GM18868 (cell line): ENCODE results near the gene AFDN.

Experiments used
- ATAC-seq: cut with Tn5 transposase; IDR thresholded peaks from one replicate; pipeline ENCODE4 v1.9.1; 2021; ENCODE audit warnings: mild to moderate bottlenecking, moderate library complexity; ENCODE audit not compliant: unreplicated experiment

AFDN gene

DNA sequence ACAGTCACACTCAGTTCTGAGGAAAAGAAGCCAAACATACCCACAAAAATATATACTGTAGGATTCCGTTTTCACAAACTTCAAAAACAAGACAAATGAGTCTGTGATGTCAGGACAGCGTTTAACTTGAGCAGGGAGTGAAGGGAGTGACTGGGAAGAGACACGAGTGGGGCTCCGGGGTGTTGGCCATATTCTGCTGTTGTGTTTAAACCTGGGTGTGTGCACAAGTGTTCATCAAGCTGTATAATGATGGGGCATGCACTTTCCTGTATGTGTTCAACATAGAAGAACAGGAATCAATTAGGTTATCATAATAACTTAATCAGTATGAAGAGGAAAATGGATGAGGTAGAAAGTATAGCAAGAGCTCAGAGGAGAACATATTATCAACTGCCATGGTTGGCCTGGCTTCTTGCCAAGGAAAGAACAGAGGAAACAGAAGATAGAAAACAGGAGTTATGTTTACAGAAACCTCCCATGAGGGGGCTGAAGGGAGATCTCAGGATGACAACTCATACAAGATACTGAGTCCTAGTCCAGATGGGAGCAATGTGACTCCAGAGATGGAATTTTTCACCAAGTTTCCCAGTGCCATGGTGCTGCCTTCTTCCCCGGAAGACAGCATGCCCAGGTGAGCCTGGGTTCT, 15.1 kb upstream of the AFDN start:
- no peak for ATAC-seq

DNA sequence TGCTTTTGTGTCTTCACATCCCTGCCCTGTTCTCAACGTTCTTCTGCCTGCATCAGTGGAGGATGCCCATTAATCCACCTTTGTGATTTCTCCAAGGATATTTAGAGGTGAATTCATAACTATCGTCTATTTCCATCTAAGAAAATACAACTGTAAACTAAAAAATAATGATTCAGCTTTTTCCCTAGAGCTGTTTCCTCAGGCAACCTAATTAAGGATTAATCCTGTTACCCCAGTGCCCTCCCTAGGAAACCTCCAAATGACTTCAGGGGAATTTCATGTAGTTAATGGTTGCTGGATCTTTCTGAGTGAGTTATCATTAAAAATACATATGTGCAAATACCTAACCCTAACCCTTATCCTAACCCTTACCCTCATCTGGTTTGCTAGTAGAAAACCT, 14.6 kb upstream of the AFDN start:
- no peak for ATAC-seq

DNA sequence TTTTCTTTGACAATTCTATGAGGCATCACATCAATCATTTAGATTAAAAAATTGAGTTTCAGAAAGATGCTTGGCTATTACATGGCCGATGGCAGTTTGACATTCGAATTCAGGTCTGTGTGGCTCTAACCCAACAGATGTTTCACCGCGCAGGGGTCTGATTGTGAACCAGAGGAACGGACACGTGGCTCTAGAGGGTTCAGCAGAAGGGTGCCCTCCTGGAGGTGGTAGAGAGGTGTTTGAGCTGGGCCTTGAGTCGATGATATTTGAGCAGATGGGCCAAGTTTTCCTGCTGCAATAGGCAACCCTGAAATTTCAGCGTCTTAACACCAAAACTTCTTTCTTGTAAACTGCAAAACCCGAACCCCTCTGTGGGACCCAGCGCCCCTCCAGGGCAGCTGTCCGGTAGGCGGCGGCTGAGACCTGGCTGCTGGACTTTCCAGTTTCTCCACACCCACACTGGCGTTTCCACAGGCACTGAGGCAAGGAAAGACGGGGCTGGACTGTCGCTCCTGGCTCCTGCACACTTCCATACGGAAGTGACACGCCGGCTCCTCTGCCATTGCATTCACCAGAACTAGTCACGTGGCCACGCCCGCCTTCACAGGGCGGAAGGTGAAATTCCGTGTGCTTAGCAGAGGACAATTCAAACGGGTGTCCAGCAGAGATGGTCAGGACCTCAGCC, 11.3 kb upstream of the AFDN start:
- ATAC-seq = no peak

DNA sequence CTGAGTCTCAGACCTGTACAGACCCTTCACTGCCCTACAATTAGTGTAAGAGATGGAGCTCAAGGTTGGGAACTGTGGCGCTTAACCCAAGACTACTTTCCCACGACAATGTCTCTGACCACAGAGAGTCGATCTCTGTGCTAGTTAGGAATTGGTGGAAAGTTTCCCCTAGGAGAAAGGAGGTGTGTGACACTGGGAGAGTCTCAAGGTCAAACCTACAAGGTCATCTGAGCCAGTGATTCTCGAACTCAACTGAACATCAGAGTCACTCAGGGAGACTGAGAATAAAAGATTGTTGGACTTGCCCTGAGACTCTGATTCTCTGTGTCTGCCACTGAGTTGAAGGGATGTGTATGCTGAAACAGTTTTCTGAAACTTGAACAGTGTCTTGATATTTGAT, 9.7 kb upstream of the AFDN start:
- no peak for ATAC-seq

DNA sequence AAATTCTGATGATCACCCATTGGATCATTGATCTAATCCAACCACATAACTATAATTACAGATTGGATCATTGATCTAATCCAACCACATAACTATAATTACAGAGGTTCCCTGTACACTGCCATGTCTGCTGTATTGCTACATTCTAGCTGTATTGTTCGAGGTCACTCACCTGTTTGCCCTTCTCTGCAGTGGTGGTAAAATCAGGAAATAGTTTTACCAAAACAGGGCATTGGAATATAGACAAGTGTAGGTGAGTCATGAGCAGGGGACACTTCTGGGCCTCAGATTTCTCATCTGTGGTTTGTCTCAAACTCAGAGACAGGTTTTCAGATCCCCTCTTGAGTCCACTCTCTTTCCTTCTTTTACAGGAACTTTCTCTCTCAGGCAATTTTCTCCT, 9.0 kb upstream of the AFDN start:
- no peak for ATAC-seq

DNA sequence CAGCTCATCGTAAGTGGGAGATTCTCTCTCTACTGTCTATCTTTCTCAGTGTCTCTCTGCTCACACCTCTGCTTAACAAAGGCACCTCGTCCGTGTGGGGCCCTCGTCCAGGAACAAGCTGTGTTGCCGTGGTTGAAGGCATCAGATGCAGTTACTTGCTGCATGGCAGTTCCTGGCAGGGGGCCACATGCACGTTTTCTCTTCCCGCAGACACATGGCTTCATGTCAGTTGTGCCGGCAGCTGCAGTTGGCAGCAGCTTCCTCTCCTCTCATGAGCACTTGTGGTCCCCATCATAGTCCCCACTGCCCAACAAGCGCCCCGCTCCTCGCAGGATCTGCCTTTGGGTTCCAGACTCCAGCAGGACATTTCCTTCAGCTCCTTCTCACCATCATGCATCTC, 7.1 kb upstream of the AFDN start:
- ATAC-seq = no peak

DNA sequence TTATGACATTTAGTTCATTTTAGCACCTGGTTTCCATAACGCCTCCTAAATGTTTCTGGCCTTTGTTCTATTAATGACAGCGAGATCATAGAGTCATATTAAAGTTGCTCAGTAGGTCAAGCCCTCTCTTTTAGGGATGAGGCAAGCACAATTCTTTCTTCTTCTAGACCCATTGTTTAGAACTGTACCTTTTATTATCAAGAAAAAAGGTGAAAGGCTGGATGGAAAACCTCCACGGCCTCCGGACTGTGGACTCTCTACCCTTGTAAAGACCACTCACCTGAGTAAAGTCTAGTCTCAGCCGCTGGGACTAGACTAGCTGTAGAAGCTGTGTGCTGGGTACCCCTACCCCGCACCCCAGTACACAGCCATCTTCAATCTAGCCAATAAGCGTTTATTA, 6.0 kb upstream of the AFDN start:
- ATAC-seq = no peak

DNA sequence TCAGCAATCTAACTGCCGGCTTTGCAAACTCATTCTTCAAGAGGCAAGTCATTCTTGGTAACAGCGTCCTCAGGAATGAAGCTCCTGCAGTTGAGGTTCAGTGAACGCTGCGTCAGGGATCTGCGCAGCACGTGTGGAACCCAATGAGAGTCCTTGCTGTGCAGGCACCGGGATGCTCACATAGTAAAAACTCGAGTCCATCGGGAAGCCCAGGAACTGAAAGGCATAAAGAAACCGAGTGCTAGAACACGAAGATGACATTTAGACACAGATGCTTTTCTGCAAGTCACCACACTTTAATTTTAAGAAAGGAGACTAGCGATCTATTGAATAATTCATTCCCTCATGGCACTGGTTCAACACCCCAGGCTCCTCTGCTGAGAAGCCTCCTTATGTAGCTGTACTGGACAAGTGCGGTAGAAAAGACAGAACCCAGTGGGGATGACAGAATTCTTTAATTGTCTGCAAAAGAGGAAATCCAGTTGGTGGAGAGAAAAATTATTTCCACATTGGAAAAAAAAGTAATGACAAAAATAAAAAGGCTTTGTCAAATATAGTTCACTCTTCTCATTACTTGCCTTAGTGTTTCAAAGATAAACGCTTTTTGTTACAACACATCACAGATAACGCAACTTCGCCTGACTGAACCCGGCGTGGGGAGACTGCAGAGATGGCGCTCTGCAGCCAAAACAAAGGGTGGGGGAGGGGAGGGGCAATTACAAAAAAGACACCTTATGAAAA, 1.9 kb upstream of the AFDN start:
- no peak for ATAC-seq

DNA sequence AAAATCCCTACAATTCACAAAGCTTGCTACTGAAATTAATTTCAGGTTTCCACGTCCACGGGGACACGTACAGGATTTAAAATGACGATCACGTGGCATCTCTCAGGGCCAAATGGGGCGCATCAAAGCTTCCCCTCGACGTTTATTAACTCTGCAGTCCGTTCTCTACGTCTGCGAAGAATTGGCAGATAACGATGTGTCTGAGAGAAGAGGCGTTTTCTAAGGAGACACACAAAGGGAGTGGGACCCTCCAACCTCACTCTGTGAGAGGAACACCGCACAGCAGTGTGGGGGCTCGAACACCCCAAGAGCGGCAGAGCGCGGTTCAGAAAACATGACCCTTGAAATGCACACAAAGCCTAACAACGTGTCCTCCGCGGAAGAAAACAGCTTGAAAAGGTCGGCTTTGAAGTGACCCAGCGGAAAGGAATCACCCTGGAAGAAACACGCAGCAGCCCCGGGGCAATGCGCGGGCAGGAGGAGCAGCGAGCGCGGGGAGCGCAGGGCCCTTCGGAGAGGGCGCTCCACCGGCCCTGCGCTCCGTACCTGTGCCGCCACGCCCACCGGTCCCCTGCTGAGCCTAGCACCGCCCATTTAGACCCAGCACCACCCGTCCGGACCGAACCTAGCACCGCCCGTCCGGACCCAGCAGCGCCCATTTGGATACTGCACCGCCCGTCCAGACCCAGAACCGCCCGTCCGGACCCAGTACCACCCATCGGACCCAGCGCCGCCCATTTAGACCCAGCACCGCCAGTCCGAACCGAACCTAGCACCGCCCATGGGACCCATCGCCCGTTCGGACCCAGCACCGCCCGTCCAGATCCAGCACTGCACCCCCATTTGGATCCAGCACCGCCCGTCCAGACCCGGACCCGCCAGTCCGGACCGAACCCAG, 1.1 kb upstream of the AFDN start:
- peak; percentile 17 for ATAC-seq

DNA sequence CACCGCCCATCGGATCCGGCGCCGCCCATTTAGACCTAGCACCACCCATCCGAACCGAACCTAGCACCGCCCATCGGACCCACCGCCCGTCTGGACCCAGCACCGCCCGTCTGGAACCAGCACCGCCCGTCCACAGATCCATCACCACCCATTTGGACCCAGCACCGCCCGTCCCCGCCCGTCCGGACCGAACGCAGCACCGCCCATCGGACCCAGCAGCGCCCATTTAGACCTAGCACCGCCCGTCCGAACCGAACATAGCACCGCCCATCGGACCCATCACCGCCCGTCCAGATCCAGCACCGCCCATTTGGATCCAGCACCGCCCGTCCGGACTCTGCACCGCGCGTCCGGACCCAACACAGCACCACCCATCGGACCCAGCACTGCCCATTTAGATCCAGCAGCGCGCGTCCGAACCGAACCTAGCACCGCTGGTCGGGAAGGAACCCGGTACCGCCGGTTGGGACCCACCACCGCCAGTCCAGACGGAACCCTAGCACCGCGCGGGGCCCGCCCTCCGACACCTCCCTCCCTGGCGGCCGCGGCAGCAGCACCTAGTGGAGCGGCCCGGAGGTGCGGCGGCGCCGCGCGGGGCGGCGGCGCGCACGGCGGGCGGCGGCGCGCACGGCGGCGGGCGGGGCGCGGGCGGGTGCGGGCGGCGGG, 348 bp upstream of the AFDN start:
- ATAC-seq = peak; percentile 77

DNA sequence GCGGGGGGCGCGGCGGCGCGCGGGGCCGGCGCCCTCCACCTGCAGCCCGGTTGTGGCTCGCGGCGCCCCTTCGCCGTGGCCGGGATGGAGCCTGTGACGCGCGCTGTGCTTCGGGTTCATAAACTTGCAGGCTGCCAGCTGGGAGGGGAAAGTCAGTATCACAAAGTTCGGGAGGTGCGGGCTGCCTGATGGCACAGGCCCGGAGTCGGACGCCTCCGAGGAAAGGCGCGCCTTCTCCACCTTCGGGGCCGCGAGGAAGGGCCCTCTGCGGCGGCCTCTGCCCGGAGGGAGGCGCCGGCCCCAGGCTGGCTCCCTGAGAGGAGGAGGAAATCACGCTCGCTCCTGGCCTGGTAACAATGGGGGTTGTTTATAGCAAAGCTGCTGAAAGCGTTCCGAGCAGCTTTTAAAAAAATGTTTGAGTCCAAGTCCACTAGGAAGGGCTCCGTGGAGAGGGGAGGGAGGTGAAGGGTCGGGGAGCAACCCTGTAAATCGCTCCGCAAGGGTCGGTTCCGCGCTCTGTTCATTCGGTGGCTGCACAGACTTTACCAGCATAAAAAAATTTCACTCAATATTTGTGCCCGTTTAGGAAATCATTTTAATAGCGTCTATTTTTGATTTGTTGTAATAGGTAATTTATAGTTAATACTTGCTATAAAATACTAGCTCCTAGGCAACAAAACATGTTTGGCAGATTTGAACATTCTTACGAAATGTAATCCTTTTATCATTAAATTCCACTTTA, 1.0 kb downstream of the AFDN start:
- ATAC-seq = peak; percentile 22

DNA sequence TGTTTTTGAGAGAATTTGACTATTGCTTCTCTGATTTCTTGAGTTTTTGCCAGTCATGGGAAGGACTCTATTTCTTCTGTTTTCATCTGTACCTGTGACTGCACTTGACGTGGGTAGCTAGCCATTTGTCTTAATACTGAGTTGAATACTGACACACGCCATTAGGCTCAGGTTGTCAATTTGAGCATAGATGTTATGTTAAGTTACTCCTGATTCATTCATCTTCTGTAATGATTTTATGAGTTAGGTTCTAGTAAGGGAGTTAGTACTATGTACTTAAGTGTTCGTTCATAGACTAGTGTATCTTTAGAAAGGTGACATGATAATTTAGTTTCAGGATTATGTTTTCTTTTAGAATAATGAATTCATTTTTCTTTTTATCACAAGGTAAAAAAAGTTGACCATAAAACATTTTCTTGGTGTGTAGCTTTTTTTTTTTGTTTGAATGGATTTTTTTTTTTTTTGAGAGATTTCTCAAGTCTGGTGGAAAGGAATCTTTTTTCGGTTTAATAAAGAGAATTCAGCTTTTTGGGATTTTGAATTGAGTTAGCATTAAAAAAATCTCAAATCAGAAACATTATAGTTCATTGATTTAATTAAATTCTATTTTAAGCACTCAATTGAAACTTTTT, 1.7 kb downstream of the AFDN start:
- ATAC-seq = no peak

DNA sequence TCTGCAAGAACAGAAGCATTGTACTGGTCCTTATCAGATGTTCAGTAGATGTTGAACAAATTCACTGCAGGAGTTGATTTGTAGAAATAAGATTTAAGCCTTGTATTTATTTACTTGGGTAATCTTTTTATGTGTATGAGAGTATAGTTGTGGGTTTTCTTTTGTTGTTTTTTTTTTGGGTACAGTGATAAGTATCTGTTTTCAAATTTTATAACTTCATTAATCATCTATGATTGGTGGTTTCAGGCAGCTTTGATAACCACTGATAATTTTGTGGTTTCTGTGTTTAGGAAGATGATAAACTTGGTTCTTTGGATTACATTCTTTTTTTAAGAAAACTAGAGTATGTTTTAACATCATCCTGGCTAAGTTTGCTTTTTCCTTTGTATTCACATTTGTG, 2.8 kb downstream of the AFDN start:
- ATAC-seq = no peak

DNA sequence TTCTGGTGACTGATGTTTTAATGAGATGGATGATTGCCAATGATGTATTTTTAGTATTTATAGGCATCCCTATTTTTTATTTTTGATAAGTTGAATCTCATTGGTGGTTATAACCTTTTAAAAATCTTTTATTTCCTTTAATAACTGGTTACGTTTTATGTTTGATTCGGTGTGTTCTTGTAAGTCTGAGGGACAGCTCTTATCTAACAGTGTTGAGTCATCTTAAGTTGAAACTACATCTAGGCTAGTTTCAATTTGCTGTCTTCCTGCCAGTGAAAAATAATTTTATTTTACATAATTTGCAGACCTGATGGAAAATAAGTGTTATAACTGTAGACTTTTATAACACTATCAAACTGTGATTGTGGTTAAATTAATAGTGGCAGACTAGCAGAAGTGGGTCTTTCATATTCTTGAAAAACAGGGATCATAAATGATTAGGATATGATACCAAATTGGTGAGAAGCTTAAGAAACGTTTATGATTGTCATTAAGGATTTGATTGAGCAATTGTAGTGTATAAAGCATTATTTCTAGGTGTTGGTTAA, 4.6 kb downstream of the AFDN start:
- ATAC-seq = peak; percentile 22

DNA sequence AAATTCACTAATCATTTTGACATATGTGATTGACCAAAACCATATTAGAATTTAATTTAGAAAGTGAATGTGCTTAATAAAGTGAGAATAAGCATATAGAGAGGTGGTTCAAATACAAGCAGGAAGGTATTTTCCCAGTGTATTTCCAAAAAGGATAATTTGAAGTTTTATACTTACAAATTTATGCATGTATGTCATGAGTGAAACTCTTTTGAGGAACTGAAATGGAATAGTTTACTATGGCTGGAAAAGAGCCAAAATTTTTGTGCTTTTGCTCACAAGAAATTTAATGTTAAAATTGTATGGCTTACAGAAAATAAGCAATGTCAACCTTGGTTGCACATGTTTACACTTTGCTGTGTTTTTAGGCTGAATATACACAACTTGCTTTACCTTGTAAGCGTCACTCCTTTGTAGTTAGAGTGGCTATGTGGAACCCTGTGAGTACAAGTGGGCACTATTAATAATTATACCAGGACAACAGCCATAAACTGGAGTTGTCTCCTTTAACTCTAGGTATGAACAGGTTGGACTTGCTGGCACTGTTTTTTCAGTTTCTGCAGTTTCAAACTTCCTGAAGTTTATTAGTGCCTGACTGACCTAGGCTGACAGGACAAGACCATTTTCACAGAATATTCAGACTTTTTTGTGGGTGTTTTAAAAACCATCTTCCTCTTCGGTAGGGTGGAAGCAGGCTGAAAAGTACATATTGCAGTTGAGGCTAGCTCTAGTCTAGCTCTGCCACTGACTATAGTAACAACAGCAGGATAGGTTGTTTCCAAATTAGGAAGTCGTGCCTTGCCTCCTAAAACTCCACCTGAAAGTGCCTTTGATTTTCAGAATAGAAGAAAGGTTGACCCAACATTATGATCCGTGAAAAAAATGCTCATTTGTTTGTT, 6.0 kb downstream of the AFDN start:
- peak; percentile 41 for ATAC-seq

DNA sequence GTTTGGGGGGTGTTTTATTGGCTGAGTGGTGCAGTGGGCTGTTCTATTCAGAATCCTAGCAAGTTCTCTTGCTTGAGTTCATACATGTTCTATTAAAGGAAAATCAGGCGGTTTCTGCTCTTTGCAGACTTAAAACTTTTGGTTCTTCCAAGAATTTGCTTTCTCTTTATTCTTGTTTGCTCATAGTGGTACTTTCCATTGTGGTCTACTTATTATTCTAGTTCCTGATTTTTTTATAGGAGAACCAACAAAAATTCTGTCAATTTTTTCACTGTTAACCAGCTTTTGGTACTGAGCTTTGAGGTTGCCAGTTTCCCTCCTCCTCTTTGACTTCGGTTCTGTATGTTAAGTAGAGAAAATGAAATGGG, 6.7 kb downstream of the AFDN start:
- ATAC-seq = peak; percentile 30

DNA sequence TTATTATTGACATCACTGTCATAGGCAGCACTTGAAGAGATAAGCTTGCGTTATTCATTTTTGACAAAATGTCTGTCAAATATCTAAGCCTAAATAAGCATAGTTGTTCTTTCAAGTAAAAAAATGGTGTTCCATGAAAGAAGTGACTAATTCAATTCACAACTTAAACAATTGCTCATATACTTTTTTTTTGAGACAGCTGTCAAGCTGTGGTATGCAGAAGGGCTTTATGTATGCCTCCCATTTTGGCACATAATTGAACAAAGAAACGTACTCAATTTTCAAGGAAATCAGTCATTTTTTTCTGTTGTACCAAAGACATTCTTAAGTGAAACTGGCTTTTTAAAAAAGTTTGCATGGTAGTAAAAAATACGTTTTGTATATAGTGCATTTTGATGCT, 8.5 kb downstream of the AFDN start:
- no peak for ATAC-seq

DNA sequence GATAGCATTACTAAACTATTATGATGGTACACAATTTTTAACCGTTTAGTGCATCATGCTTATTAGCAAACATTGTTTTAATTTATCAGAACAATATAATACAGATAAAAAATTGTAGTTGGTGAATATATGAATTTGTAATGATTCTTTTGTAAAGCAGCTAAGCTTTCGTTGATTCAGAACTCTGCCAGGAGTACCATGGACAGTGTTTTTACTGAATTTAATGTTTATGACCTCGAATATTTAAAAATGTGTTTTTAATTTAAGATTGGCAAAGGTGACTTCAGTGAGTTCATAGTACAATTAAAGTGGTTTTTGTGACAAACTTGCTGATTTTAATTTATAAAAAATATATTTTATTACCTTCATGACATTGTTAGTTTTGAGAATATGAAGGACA, 10.0 kb downstream of the AFDN start:
- no peak for ATAC-seq
